OCI-LY7 (cell line): ENCODE results near the gene MATR3. TPM values are rescaled to one million over a fixed set of nuclear protein-coding genes. Genes with fewer than 3 reads are reported as not detected.

ENCODE experiments used
- BruUV-seq: library from RNA; stranded (reverse); fragments of 400-500 nt; replicated peaks from 2 replicates; lab custom pipeline; 2021; lab: Mats Ljungman, UMichigan
- CTCF ChIA-PET: fragments of 300-600 bp; sonication (Branson Sonifier 250); formaldehyde crosslinking; loops from one replicate; lab custom pipeline; 2022; ENCODE audit warnings: antibody characterized with exemption; ENCODE audit not compliant: unreplicated experiment; lab: Charles Lee
- POLR2A ChIA-PET: fragments of 300-600 bp; sonication (Branson Sonifier 250); formaldehyde crosslinking; loops from one replicate; lab custom pipeline; 2022; ENCODE audit warnings: antibody characterized with exemption; lab: Charles Lee
- DNase-seq: peaks from one replicate; pipeline ENCODE4 v3.0.0-alpha.2; 2015; ENCODE audit warnings: low spot score
- H2AFZ ChIP-seq: fragments of 200-600 bp; sonication (generic), shearing (Covaris generic); 2 replicates; pipeline ENCODE4 v1.6.1; 2014; ENCODE audit warnings: mild to moderate bottlenecking, antibody characterized with exemption, low read length, moderate library complexity
- H3K27ac ChIP-seq: fragments of 200-600 bp; sonication (generic); 2 replicates; pipeline ENCODE4 v1.5.1; 2014; ENCODE audit warnings: mixed run types, low read depth, mild to moderate bottlenecking, moderate library complexity, low read length, inconsistent platforms; ENCODE audit not compliant: poor library complexity, severe bottlenecking
- H3K36me3 ChIP-seq: fragments of 200-600 bp; sonication (generic); 2 replicates; pipeline ENCODE4 v1.6.1; 2014; ENCODE audit warnings: mild to moderate bottlenecking, antibody characterized with exemption, low read length, moderate library complexity, mixed read lengths; ENCODE audit not compliant: insufficient read depth
- H3K4me1 ChIP-seq: fragments of 200-600 bp; sonication (generic); 2 replicates; pipeline ENCODE4 v1.5.1; 2014; ENCODE audit warnings: mild to moderate bottlenecking, low read length; ENCODE audit not compliant: insufficient read depth, poor library complexity, severe bottlenecking
- H3K4me2 ChIP-seq: fragments of 200-600 bp; sonication (generic); 2 replicates; pipeline ENCODE4 v1.6.1; 2014; ENCODE audit warnings: mild to moderate bottlenecking, low read length
- H3K4me3 ChIP-seq: fragments of 200-600 bp; sonication (generic); 2 replicates; pipeline ENCODE4 v1.5.1; 2014; ENCODE audit warnings: mild to moderate bottlenecking, low read depth, low read length; ENCODE audit not compliant: poor library complexity, severe bottlenecking
- H3K79me2 ChIP-seq: fragments of 200-600 bp; sonication (generic); 2 replicates; pipeline ENCODE4 v1.6.1; 2016; ENCODE audit warnings: low read depth, mild to moderate bottlenecking, low read length, moderate library complexity, mixed read lengths; ENCODE audit not compliant: insufficient read depth
- H3K9me2 ChIP-seq: fragments of 200-600 bp; sonication (generic); 2 replicates; pipeline ENCODE4 v1.6.1; 2016; ENCODE audit warnings: mild to moderate bottlenecking, low read length, mixed read lengths; ENCODE audit not compliant: insufficient read depth
- H3K9me3 ChIP-seq: fragments of 200-600 bp; sonication (generic); 2 replicates; pipeline ENCODE4 v1.6.1; 2014; ENCODE audit warnings: mild to moderate bottlenecking, mixed run types, low read length, mixed read lengths
- H4K20me1 ChIP-seq: fragments of 200-600 bp; sonication (generic); 2 replicates; pipeline ENCODE4 v1.6.1; 2014; ENCODE audit warnings: mild to moderate bottlenecking, antibody characterized with exemption, low read length, moderate library complexity, mixed read lengths; ENCODE audit not compliant: insufficient read depth
- CTCF ChIP-seq: fragments of 200-600 bp; sonication (generic); conservative IDR thresholded peaks from 2 replicates; pipeline ENCODE4 v1.5.1; 2014; ENCODE audit warnings: mild to moderate bottlenecking, antibody characterized with exemption, low read length, moderate library complexity, mixed read lengths
- EZH2phosphoT487 ChIP-seq: fragments of 200-600 bp; sonication (generic); IDR thresholded peaks from 2 replicates; pipeline ENCODE4 v1.6.1; 2018; ENCODE audit warnings: low read depth, borderline replicate concordance, mild to moderate bottlenecking, mixed run types, antibody characterized with exemption, low read length, moderate library complexity, mixed read lengths
- intact Hi-C: fragments of 100-400 bp; cut with micrococcal nuclease; formaldehyde crosslinking; loops from one replicate; pipeline ENCODE4 v1.10.0; 2022; ENCODE audit not compliant: unreplicated experiment
- total RNA-seq, 2 experiments: library from RNA; depleted of rRNA in 1 of 2; stranded (reverse); fragments of >200 nt in 1 of 2; shearing (Covaris generic) in 1 of 2; gene quantifications; 2 replicates each; pipeline ENCODE4 v1.2.3, GENCODE V29; 2014 to 2022

Gene MATR3
- total RNA-seq, 2 experiments from 2014 or later = 205 to 270 TPM

- Histone ChIP-seq H4K20me1 (peaks cover 15% of the 10 kb centered on the region), H2AFZ (no peak overlapping the region), H3K9me2 (no peaks in the 10 kb centered on the region), H3K79me2 (peaks cover 16% of the 10 kb centered on the region; the same call in 1 of the 2 replicates), H3K36me3 (peaks cover 71% of the 10 kb centered on the region), H3K9me3 (no peaks in the 10 kb centered on the region), H3K27ac (peak overlapping the region; percentile 7), H3K4me2 (no peak overlapping the region), H3K4me1 (peaks cover 14% of the 10 kb centered on the region), H3K4me3 (no peak overlapping the region)
- ChIA-PET POLR2A (interaction anchor here (1.1 to 1.7 kb wide), 2 partner anchors 9 to 10 kb away, joined by 3 to 14 read pairs; no protein-coding TSS in a partner anchor), CTCF (interaction anchor here (1.6 kb wide), 1 partner anchor 10 kb away, joined by 5 read pairs; no protein-coding TSS in a partner anchor)
- BruUV-seq = no TSS peak
- TF ChIP-seq CTCF (no peak), EZH2phosphoT487 (no peak)
- DNase-seq = no peak
- intact Hi-C loops = no loop called here
Observed at GRCh38 chr5:139285651-139286392, 7.7 kb upstream of the MATR3 start.

- Histone ChIP-seq H3K36me3 (peaks cover 60% of the 10 kb centered on the region), H2AFZ (no peak overlapping the region), H3K4me1 (peaks cover 4% of the 10 kb centered on the region), H3K4me3 (no peak overlapping the region), H4K20me1 (peaks cover 5% of the 10 kb centered on the region), H3K79me2 (peaks cover under 1% of the 10 kb centered on the region; the same call in 1 of the 2 replicates), H3K27ac (peak overlapping the region; percentile 19), H3K9me2 (no peaks in the 10 kb centered on the region), H3K4me2 (no peak overlapping the region), H3K9me3 (no peaks in the 10 kb centered on the region)
- no TSS peak for BruUV-seq
- intact Hi-C loops = no loop called here
- CTCF ChIA-PET = no interaction called here
- peak; percentile 50 for DNase-seq
- TF ChIP-seq EZH2phosphoT487 (no peak), CTCF (peak; percentile 59; the same call in 1 of the 2 replicates)
- POLR2A ChIA-PET = interaction anchor here (1.0 to 1.3 kb wide), 3 partner anchors 12 to 20 kb away, joined by 3 to 5 read pairs (median 4); no protein-coding TSS in a partner anchor
Observed at GRCh38 chr5:139287890-139288635, 5.5 kb upstream of the MATR3 start.
